GF-D8 (cell line): ENCODE data around the gene NFE2L2.
"Not testable (repeated sequence)": the region's sequence is repeated elsewhere in the genome, so short reads cannot be mapped to it uniquely, and the experiment has no call there.

Source experiments
- DNase-seq: peaks from one replicate; lab custom pipeline; 2025; lab: John Stamatoyannopoulos, UW

The NFE2L2 gene

GRCh38 chr2:177237932-177238331 lies 26.6 kb downstream of the NFE2L2 start:
- no peak for DNase-seq

- DNase-seq = no peak
Measured at GRCh38 chr2:177235855-177236437, 28.6 kb downstream of the NFE2L2 start.

GRCh38 chr2:177234267-177234666 lies 30.3 kb downstream of the NFE2L2 start:
- no peak for DNase-seq

DNA sequence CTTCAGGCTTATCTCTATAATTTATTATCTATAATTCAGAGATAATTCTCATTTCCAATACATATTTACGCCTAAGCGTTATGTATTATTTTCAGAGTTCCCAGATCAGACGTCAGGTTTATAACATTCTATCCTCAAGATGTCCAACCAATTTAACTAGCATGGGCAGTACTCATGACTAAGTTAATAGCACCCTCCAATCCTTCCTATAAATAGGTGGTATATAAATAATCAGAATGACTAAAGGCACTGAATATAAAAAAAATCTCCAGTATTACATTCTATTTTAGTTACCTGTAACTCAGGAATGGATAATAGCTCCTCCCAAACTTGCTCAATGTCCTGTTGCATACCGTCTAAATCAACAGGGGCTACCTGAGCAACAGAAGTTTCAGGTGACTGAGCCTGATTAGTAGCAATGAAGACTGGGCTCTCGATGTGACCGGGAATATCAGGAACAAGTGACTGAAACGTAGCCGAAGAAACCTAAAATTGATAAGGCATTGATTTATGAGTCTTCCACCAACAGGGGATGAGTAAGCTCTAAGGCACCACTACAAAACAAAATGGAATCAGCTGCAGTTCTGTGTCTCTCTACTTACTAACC lies 32.3 kb downstream of the NFE2L2 start:
- no peak for DNase-seq

- no peak for DNase-seq
Measured at GRCh38 chr2:177231270-177231669, 33.3 kb downstream of the NFE2L2 start.

DNA sequence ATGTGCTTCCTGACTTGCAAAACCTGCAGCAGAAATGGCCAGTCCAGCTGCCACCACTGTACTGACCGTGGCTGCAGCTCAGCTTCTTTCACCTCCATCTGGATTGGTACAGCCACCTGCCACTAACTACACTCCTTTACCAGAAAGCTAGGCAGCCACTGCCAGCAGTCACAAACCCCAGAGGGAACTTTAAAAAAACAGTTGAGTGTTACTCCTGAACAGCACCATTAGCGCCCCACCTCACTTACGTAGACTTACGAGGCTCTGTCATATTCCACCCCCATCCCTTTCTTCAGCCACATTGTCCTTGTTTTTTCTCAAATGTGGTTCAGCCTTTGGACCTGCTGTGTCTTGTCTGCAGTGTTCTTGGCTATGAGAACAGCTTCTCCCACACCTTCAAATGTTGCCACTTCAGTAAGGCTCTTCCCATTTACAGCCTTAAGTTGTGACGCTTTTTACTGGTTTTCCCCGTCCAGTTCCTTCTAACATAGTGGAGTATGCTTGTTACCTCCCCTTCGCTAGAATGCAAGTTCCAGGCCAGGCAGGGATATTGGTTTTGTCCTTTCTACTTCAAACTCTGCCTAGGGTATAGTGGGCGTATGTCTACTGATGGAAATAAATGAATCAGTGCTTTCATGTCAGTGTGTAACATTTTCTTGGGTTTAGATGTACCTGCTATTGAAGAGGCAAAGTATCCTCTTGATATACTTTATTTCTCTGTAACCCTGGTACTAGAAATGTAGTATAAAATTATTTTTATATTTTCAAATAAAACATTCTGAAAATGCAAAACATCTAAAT lies 34.9 kb downstream of the NFE2L2 start:
- DNase-seq = no peak

GRCh38 chr2:177225965-177226360 lies 38.6 kb downstream of the NFE2L2 start:
- no peak for DNase-seq

DNA sequence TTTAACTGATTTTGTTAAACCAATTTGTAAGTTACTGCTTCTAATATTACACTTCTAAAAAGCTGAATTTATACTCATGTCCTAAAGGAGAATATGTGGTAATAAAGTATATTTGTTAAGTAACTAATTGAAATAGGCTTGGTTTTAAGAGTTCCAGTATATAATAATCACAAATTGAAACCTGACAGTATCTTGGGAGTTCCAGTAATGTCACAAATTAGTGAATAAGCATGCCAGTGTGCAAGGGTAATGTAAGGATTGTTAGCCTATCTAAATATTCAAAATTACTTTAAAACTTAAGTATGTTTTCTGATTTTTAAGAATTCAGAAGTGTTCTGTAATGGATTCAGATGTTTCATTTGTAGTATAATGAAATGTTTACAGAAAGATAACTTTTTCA lies 41.1 kb downstream of the NFE2L2 start:
- DNase-seq = not testable (repeated sequence)

DNA sequence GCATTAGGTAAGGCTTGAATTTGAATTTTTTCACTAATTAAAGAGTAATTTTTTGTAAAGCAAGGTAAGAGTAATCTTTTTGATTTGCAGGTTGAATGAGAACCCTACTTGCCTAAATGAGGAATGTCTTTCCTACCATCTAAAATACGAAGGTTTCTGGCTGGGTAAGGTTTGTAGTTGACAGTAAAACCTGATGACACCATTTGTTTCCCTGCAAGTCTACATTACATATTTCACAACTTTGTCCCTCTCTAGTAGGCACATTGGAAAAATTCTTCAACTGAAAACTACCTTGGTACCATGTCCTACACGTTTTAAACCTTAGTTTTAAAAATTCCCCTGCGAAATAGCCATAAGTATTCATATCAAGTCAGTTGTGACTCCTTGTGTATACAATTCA lies 42.6 kb downstream of the NFE2L2 start:
- no peak for DNase-seq

- DNase-seq = no peak
Measured at GRCh38 chr2:177221534-177221933, 43.0 kb downstream of the NFE2L2 start.

DNA sequence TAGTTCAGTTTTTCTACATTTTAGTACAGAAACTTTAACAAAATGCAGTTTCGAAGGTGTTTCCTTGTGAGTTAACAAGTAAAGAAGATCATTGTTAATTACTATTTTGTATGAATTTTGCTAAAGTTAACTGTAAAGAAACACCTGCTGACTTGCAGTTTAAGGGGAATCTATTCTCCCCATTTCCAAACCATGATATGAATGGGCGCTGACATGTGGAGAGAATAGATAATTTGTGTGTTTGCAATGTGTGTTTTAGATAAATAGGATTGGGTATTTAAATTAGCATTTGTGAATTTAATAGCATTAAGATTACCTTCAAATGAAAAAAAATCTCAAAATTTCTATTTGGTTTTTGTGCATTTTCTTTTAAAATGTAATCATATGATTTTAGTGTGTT lies 44.7 kb downstream of the NFE2L2 start:
- DNase-seq = not testable (repeated sequence)

- DNase-seq = no peak
Measured at GRCh38 chr2:177217247-177217843, 47.2 kb downstream of the NFE2L2 start.

DNA sequence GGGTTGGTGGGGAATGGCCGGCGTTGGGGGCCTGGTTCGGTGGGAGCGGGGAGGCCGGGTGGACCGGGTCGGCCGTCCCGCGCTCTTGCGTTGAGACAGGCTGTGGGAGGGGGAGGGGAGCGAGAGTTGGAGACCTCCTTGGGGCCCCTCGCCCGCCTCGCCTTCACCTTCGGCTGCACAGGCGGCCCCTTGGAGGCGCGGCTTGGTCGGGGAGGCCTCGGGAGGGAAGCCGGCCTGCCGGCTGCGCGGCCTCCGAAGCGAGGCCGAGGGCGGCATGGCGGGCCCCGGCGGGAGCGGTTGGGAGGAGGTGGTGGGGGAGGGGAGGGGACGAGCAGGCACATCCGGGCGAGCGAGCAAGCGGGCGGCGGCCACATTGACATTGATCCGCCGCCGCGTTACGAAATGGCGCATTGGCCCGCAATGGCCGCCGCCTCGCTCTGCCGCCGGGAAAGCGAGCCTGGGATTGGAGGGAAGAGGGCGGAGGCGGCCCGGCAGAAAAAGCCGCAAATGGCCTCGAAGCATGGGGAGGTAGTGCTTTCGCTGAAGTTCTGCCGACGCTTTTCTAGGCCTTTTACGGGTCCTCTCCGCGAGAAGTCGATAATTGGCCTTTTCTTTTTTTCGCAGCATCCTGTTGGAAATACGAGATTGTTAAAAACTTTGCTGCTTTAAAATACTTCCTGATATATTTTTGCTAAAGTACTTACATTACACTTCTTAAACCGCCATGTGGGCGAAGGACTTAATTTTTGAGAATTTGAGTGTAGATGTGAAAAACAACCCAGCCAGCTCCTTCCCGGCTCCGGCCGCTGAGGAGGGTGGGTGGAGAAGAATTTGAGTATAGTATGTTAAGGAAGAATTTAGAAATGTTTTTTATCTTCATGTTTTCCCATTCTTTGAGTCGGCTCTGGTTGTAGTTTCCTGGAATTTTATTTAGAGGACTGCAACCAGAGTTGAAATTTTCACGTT lies 51.4 kb downstream of the NFE2L2 start:
- DNase-seq = peak; percentile 71

- peak; percentile 92 for DNase-seq
Measured at GRCh38 chr2:177212106-177212890, 52.2 kb downstream of the NFE2L2 start, which contains the start of gene HNRNPA3. TSS of gene HNRNPA3 (plus strand) at chr2:177212794. CDS start at chr2:177212800, 6 bp downstream.

DNA sequence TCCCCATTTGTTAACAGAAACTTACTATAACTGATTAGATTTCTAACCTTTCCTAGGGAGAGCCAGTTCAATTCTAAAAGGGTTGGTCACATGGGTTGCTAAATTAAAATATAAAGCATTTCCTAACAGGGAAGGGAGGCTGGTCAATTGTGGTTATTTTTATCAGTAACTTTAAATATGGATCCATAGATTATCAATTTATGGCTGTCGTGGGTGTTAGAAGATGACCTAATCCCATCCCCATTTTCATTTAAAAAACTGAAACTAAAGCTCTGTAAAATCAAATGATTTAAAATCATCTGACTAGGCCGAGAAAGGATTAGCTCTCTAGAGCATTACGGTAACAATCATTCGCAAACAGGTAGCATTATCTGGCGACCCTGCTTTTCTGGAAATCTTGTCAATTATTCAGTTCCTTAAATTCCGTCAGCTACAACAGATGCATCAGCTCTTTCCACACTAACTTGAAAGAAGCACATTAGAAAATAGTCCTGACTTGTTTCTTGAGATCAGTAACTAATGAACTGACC lies 52.9 kb downstream of the NFE2L2 start:
- no peak for DNase-seq

GRCh38 chr2:177211169-177211568 lies 53.4 kb downstream of the NFE2L2 start:
- DNase-seq = peak; percentile 23

GRCh38 chr2:177207101-177207500 lies 57.4 kb downstream of the NFE2L2 start:
- DNase-seq = no peak

GRCh38 chr2:177204417-177204816 lies 60.1 kb downstream of the NFE2L2 start:
- no peak for DNase-seq

DNA sequence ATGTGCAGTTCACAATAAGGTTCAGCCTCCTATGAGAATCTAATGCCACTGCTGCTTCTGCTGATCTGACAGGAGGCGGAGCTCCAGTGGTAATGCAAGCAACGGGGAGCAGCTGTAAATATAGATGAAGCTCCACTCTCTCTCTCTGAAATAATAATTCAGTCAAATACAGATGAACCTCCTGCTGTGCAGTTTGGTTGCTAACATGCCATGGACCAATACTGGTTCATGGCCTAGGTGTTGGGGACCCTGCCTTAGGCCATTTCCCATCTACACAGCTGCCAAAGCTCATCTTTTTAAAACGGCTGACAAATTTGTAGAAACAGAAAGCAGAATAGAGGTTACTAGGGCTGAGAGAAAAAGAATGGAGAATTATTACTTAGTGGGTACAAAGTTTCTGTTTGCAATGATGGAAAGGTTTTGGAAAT lies 62.6 kb downstream of the NFE2L2 start:
- no peak for DNase-seq

DNA sequence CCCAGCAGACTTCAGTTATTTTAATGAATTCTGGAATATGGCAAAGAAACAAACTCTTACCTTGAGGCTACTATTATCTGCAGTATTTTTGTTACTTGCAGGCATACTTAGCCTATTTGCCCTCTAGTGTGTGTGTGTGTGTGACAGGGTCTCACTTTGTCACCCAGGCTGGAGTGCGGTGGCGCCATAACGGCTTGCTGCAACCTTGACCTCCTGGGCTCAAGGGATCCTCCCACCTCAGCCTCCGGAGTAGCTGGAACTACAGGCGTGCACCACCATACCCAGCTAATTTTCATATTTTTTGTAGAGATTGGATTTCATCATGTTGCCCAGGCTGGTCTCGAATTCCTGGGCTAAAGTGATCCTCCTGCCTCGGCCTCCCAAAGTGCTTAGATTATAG lies 64.1 kb downstream of the NFE2L2 start:
- DNase-seq = not testable (repeated sequence)
